GM18505 (cell line): ENCODE measurements around the gene PARD3.

Experiments
- ATAC-seq: cut with Tn5 transposase; IDR thresholded peaks from one replicate; pipeline ENCODE4 v1.9.1; 2021; ENCODE audit not compliant: unreplicated experiment
- POLR2A ChIP-seq: IDR thresholded peaks from 4 replicates; pipeline ENCODE4 v1.6.1; 2011; ENCODE audit warnings: borderline replicate concordance; ENCODE audit not compliant: insufficient read depth, insufficient read length; ENCODE audit errors: extremely low read depth

Gene PARD3

GRCh38 chr10:34098821-34099567 is 716.1 kb downstream of the PARD3 start:
- TF ChIP-seq POLR2A, result no peak
- no peak for ATAC-seq

- TF ChIP-seq POLR2A, result no peak
- ATAC-seq, result no peak
Measured at GRCh38 chr10:34097682-34098081, 717.4 kb downstream of the PARD3 start.

- no peak for ATAC-seq
- no peak for TF ChIP-seq POLR2A
Measured at GRCh38 chr10:34094961-34095360, 720.1 kb downstream of the PARD3 start.

DNA sequence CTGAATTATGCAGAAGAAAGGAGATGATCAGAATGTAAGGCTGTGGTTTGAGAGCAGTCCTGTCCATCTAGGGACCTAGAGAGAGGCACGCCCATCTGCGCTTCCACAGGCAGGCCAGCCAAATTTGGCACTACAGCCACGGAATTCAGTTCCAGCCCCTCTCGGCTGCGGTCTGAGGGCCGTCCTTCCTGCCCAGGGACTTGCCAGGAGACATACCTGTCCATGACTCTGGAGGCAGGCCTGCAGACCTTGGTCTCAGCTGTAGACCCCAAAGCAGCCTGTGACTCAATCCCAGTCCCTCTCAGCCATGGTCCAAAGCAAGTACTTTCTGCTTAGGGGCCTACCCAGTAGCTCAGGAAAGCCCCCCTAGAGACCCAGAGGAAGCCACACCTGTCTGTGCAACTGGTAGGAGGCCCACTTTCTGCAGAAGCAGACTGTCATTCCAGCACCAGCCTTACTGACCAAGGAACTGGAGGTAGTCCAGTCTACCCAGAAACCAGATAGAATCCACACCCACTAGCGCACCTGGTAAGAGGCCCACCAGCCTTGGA is 720.9 kb downstream of the PARD3 start:
- no peak for TF ChIP-seq POLR2A

DNA sequence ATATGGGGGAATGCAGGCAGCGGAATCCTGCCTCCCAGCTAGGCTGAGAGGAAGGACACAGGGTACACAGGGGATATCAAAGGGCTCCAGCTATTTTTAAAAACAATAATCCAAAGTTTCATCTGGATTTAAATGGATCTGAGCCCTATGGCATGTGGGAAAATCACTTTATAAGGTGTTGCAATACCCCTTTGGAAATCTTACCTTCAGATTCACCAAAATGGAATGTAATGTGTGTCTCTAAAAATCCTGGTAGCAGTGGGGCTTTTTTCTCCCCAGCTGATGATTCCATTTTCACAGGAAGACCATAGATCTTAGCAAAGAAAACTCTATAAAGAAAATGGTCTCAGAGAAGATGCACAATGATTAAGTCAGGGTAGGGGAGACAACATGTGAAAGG is 722.2 kb downstream of the PARD3 start:
- no peak for ATAC-seq
- TF ChIP-seq POLR2A, result no peak

More for the DNA sequence above, 720.9 kb downstream of the PARD3 start:
- no peak for ATAC-seq

DNA sequence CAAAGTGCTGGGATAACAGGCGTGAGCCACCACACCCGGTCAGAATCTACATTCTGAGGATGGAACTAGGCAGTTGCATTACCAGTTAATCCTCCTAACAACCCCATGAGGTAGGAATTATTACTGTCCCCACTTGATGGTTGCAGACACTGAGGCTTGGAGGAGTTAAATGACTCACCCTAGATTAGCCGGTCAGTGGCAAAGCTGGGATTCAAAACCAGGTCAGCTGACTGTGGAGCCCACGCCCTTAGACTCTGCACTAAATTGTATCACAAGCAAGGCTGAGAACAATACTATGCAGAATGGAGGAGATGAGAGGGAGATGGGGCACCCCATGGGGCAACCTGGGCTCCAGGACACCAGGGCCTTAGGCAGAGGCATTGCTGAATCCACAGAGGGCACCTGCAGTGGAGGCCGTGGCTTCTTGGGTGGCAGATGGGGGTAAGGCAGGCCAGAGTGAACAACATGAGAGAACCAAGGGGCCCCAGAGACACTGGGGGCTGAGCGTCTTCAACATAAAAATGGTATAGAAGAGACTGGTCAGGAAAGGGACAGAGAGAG is 723.4 kb downstream of the PARD3 start:
- ATAC-seq, result no peak
- TF ChIP-seq POLR2A, result no peak

DNA sequence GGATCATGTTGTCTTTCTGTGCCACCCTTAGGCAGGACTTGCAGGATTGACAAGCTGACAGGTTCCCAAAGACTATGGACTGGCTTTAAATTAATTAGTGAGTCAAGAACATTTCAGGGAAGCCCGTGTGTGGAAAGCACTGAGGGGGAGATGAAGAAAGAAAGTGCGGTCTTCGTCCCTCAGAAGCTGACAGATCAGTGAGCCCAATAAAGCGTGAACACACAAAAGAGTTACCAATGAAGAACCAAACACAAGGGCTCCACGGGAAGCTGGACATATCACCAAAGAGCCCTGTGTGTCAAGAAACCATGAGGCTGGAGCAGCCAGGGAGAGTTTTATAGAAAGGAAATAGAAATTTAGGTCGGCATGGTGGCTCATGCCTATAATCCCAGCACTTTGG is 725.8 kb downstream of the PARD3 start:
- no peak for TF ChIP-seq POLR2A

GRCh38 chr10:34088208-34088794 is 726.8 kb downstream of the PARD3 start:
- TF ChIP-seq POLR2A, result no peak
- no peak for ATAC-seq

More for the DNA sequence above, 725.8 kb downstream of the PARD3 start:
- no peak for ATAC-seq

DNA sequence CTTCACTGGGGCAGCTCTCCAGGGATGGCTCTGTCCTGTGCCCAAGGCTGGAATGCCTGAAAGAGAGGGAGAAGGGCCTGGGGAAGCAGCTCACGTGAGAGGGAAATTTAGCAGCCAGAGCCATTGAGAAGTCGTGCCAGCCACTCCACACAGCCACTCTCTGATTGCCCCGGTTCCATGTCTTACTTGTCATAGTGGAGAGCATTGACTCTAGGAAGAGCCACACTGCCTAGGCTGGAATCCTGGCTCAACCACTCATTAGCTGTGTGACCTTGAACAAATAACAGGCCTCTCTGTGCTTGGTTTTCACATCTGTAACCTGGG is 728.0 kb downstream of the PARD3 start:
- ATAC-seq, result no peak
- no peak for TF ChIP-seq POLR2A

GRCh38 chr10:34083567-34083966 is 731.5 kb downstream of the PARD3 start:
- TF ChIP-seq POLR2A, result no peak
- no peak for ATAC-seq

DNA sequence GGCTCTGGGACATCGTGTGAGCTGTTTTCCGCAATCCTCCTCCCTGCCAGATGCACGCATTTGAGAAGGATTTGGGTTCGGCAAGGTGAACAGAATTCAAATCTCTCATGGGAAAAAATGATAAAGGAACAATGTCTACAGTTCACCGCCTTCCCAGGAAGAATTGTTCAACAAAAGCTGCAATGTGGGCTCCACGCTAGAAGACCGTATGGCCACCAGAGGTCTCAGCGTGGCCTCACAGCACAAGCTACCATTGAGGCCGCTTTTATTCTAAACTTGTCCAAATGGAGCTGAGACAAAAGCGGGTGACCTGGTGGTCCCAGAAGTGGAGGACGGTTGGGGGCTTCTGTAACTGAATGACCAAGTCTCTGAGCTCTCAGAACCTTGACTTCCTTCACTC is 733.1 kb downstream of the PARD3 start:
- no peak for TF ChIP-seq POLR2A
- no peak for ATAC-seq

GRCh38 chr10:34081347-34081743 is 733.8 kb downstream of the PARD3 start:
- no peak for TF ChIP-seq POLR2A
- ATAC-seq, result no peak

- ATAC-seq, result no peak
- no peak for TF ChIP-seq POLR2A
Measured at GRCh38 chr10:34080485-34081346, 734.4 kb downstream of the PARD3 start.

DNA sequence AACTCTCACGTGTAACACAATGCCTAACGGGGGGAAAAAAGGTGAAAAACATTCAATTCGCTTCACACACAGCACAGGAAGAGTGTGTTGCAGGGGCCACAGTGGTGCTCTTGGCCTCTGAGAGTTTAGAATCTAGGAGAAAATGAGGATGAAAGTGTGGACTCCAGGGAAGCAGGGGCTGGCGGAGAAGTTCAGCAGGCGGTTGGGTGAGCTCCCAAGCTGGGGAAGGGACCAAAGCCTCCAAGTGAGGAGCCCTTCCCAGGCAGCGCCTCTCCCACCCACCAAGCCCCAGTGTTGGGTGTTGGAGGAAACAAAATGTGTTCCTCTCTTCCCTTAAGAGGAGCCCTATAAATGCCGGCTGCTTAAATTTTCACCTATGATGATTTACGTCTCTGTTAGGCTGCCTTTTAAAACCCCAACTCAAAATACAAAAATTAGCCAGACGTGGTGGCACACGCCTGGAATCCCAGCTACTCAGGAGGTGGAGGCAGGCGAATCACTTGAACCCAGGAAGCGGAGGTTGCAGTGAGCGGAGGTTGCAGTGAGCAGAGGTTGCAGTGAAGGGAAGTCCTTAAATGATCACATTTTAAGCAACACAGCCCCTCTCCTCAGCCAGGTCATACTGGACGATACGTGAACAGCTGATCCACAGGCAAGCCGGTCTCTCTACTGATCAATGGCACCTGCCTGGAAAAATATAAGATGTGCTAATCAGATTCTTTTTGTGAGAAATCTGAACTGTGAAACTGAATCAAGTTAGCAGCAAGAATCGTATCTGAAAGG is 735.2 kb downstream of the PARD3 start:
- ATAC-seq, result no peak
- TF ChIP-seq POLR2A, result no peak
